ENCODE measurements around the gene ZNF778. TPM values are rescaled to one million over a fixed set of nuclear protein-coding genes. Genes with fewer than 3 reads are reported as not detected.

ZNF778 gene
- total RNA-seq, 1 donor from 2014 or later: 21.5 TPM

- Mint-ChIP-seq H3K9me3 (no peaks in the 10 kb centered on the region), H3K36me3 (peaks cover 10% of the 10 kb centered on the region), H3K27me3 (ENCODE audit: insufficient read depth, low read depth) (peaks cover 2% of the 10 kb centered on the region), H3K4me3 (no peak overlapping the region), H3K4me1 (peaks cover 25% of the 10 kb centered on the region), H3K27ac (peak overlapping the region; percentile 89)
- H3K36me3 ChIP-seq: no peaks in the 10 kb centered on the region
- no peaks in the 10 kb centered on the region for H3K9me3 ChIP-seq (ENCODE audit: low read depth)
- no peak overlapping the region for H2AFZ ChIP-seq (replicated peaks)
- H4K20me1 ChIP-seq (ENCODE audit: low read depth): peaks cover 42% of the 10 kb centered on the region
- H3K27me3 ChIP-seq: no peaks in the 10 kb centered on the region
- DNase-seq (ENCODE audit: low spot score): no peak
- no peak overlapping the region for H3K4me3 ChIP-seq
- H3K9ac ChIP-seq: no peak overlapping the region
- no peak overlapping the region for H3K4me2 ChIP-seq
- TF ChIP-seq CTCF (IDR thresholded peaks at IDR 0.05): no peak
- TF ChIP-seq EZH2 (IDR thresholded peaks at IDR 0.05): no peak
- TF ChIP-seq EZH2phosphoT487 (IDR thresholded peaks at IDR 0.05): no peak
- peaks cover 6% of the 10 kb centered on the region for H3K4me1 ChIP-seq
- H3F3A ChIP-seq (ENCODE audit: low read depth): peaks cover 14% of the 10 kb centered on the region
- H3K27ac ChIP-seq: no peak overlapping the region
- peaks cover 7% of the 10 kb centered on the region for H3K79me2 ChIP-seq (ENCODE audit: low read depth)
Measured at GRCh38 chr16:89286096-89286495, 68.6 kb downstream of the ZNF778 start.

Other genes starting within 250 kb of the ZNF778 start
- gene CBFA2T3, start 240.5 kb upstream of the ZNF778 start, total RNA-seq (ENCODE audit: low replicate concordance): 0.15 and 0.22 TPM in 2 replicates
- gene ACSF3, start 123.9 kb upstream of the ZNF778 start, total RNA-seq (ENCODE audit: low replicate concordance): 14.5 and 25.9 TPM in 2 replicates
- not detected in 2 replicates for gene CDH15, start 46.0 kb upstream of the ZNF778 start, total RNA-seq (ENCODE audit: low replicate concordance)
- 0.87 TPM in 1 of 2 replicates, not detected in the other for gene SLC22A31, start 17.2 kb upstream of the ZNF778 start, total RNA-seq (ENCODE audit: low replicate concordance)

Data from neural progenitor cell (in vitro differentiated cells).